ENCODE results near the gene PLEKHD1. TPM values are rescaled to one million over a fixed set of nuclear protein-coding genes. Genes with fewer than 3 reads are reported as not detected.

The PLEKHD1 gene
- total and polyA plus RNA-seq, 9 of the 15 experiments (the other 6 are each of a cell fraction or from before 2014, with no cell fraction given) = not detected

GRCh38 chr14:69529563-69529962, 45.0 kb downstream of the PLEKHD1 start:
- CTCF ChIA-PET (ENCODE audit: low intra/inter-chr PET ratio) = no interaction called here
- intact Hi-C loops (cut with micrococcal nuclease) = no loop called here
- WGBS (ENCODE audit: insufficient coverage, low coverage, missing lambda C conversion rate) = 0% methylated on average over 3 of the region's 3 CpGs

More at GRCh38 chr14:69529563-69529962, 45.0 kb downstream of the PLEKHD1 start:
- no peak overlapping the region for H3K4me2 ChIP-seq (ENCODE audit: insufficient read depth, low read length)
- H3K36me3 ChIP-seq (ENCODE audit: control insufficient read depth, insufficient read depth, low read length) = no peaks in the 10 kb centered on the region
- H3K4me3 ChIP-seq = no peak overlapping the region
- DNase-seq (ENCODE audit: extremely low read depth in 1 of 4, low spot score in 3 of 4) (no peak), FAIRE-seq (no peak), ATAC-seq (no peak)
- no peaks in the 10 kb centered on the region for H3K9me3 ChIP-seq (replicated peaks; ENCODE audit: control insufficient read depth, insufficient read depth, low read depth, low read length)
- H3K4me1 ChIP-seq (replicated peaks in 1 of 2; ENCODE audit: control insufficient read depth in 2 of 2, insufficient read depth in 2 of 2, low read length in 2 of 2) = no peaks in the 10 kb centered on the region; a peak in 1 of 5 replicates
- H3K27ac ChIP-seq (ENCODE audit: extremely low read depth, low read depth, low read length) = no peak overlapping the region
- peaks cover 6 to 47% of the 10 kb centered on the region in 2 experiments for H3K27me3 ChIP-seq (ENCODE audit: control insufficient read depth in 2 of 2, insufficient read depth in 2 of 2, low read length in 2 of 2)
- H3K9ac ChIP-seq (ENCODE audit: insufficient read depth in 1 of 2, low read depth in 2 of 2, low read length in 2 of 2) = no peak overlapping the region
- POLR2A ChIA-PET = interaction anchor here (0.6 to 0.9 kb wide), 3 partner anchors 10 to 32 kb away, joined by 3 to 4 read pairs (median 3); no protein-coding TSS in a partner anchor
- H3K79me2 ChIP-seq (ENCODE audit: control insufficient read depth, insufficient read depth, low read length) = no peaks in the 10 kb centered on the region
- no peak overlapping the region for H2AFZ ChIP-seq (ENCODE audit: low read depth, low read length)
- no peak for TF ChIP-seq ETS1 (conservative IDR thresholded peaks at IDR 0.05; ENCODE audit: control insufficient read depth, low read depth, low read length)
- no peak for TF ChIP-seq E2F5 (CRISPR knock-in tag; IDR thresholded peaks at IDR 0.05)
- TF ChIP-seq ZNF133 (CRISPR knock-in tag; IDR thresholded peaks at IDR 0.05) = no peak
- TF ChIP-seq MAFG (tag; conservative IDR thresholded peaks at IDR 0.05) = no peak
- TF ChIP-seq L3MBTL2 (IDR thresholded peaks at IDR 0.05) = no peak
- no peaks in the 10 kb centered on the region for H3K9me1 ChIP-seq (ENCODE audit: control insufficient read depth, insufficient read depth, low read length)
- in situ Hi-C loops (cut with MboI) = no loop called here
- no peaks in the 10 kb centered on the region for H4K20me1 ChIP-seq (replicated peaks; ENCODE audit: control insufficient read depth, insufficient read depth, low read length)
- no TSS peak for BruUV-seq (replicated peaks)

Data from K562 (cell line).